ENCODE results near the gene SLC7A1.

SLC7A1 gene

DNA sequence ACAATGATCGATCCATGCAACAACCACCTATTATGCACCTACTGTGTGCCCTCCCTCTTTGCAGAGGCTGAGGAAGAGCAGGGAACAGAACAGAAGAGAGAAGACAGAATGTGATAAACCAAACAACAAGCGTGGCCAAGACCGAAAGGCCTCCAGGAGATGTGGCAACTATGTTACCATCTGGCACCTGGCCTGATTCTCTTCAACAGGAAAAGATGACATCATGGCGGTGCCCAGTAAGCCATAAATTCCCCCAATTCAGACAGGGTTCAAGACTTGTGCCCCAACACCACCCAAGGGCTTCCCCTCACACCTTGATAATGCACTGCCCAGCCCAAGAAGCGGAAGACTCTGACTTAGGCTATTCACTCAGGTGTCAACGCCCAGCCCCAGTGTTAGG lies 44.3 kb downstream of the SLC7A1 start:
- DNase-seq (ENCODE audit: low spot score) = no peak

DNA sequence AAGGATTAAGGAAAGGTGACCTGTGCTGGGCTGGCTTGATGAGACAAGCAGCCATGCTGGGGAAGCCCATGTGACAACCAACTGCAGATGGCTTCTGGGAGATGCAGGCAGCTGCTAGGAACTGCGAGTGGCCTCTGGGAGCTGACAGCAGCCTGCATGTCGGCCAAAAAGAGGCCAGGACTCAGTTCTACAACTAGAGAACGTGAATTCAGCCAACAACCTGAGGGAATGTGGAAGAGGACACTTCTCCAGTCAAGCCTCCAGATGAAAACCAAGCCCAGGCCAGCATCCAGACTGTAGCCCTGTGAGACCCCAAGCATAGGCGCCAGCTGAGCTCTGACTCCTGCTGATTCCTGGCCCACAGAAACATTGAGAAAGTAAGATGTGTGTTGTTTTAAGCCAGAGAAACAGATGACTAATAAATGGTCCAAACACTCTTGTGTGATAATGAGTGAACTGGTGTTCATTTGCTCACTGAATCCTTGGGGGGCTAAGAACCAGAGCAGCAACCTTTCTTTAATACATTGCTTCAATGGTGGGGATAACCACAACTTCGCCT lies 45.0 kb downstream of the SLC7A1 start:
- DNase-seq (ENCODE audit: low spot score) = no peak

DNA sequence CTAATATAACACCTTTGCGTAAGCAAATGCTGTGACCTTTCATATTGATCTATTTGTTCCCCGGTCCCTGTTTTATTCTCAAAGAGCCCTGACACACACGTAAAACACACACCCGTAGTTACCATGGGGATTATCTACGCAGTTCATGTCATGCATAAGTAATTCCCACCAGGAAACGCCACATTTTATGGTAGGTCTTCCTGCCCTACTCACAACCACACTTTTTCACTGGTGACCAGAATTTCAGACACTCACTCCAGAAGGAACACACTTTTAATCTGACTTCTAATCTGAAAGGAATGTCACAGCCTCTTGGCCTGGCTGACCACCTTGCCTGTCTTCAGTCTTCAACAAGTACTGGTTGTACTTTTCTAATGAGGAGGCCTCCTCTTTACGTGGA lies 46.8 kb downstream of the SLC7A1 start:
- no peak for DNase-seq (ENCODE audit: low spot score)

DNA sequence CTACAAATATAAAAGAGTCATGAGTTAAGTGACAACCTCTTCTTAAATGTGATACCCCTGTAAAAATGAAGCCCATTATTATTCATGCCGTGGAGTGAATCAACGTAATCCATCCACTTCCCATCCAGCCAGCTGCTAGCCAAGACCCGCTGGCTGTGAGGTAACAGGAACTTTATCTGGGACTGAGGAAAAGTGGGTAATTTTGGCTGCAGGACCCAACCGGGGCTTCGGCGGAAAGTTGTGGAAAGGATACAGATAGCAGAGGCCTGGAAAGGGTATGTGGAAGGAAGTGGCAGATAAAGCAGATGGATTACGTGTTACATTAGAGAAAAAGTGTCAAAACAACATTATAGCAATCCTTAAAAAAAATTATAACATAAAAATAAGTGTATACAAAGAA lies 48.3 kb downstream of the SLC7A1 start:
- DNase-seq (ENCODE audit: low spot score) = no peak

DNA sequence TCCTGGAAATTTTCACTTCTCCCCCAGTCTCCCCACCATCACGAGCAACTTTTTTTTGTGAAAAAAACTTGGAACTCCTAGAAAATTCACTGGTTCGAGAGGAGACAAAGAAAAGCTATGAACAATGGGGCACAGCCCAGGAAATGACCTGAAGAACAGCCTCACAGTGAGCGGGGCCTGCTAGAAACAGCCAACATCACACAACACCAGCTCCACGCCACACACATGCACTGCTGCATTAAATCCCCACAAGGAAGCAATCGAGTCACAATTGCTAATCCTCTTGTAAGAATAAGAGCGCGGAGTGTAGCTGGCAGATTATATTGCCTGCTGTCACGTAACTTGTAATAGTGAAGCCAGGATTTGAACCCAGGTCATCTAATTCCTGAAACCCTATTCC lies 48.8 kb downstream of the SLC7A1 start:
- DNase-seq (ENCODE audit: low spot score) = no peak

DNA sequence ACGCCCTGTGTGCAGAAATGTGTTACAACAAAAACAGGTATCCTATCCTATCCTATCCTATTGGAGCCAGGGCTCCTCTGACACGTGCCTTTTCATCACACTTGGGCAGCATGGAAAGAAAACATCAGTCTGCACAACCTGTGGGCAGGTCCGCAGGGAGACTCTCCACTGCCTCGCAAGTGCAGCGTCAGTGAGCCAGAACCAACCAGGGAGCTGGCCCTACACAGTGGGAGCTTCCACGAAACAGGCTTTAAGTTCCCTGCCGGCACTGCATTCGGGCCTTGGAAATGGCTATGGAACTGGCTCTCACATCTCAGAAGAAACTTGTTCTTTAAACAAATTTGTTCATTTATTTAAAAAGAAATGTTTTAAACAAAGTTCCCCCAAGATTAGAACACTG lies 49.5 kb downstream of the SLC7A1 start:
- DNase-seq (ENCODE audit: low spot score) = no peak

DNA sequence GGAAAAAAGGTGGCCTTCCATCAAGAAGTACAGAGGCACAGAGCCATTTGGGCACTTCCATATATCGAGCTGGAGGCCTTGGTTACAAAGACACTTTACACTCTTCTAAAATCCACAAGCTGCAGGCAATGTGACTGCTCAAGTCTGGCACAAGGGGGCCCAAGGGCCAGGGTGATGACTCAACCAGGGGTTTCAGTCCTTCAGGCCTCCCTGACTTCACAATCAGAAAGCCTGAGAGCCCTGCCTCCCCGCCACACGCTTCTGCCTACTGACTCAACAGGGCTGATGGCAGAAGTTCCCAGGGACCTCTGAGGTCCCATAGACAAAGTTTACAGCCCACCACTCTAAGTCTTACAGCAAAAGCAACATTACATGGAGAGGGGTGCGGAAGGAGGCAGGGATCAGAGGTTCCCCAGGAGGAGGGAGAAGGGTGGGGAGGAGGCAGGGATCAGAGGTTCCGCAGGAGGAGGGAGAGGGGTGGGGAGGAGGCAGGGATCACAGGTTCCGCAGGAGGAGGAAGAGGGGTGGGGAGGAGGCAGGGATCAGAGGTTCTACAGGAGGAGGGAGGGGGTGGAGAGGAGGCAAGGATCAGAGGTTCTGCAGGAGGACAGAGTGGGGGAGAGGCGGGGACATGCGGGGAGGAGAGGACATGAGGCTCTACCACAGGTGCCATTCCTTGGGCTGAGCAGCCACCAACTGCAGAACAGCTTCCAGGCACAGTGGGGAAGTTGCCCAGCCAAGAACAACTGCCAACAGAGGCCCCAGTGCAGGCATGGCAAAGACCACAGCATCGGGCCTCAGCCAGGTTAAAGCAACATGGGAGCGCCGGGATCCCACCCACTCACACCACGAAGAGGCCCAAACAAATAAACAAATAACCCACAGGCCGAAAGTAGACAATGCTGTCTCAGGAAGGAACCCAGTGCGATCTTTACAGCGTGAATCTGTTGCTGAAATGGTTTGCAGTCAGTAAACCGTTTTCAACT lies 52.0 kb downstream of the SLC7A1 start:
- DNase-seq (ENCODE audit: low spot score) = no peak

DNA sequence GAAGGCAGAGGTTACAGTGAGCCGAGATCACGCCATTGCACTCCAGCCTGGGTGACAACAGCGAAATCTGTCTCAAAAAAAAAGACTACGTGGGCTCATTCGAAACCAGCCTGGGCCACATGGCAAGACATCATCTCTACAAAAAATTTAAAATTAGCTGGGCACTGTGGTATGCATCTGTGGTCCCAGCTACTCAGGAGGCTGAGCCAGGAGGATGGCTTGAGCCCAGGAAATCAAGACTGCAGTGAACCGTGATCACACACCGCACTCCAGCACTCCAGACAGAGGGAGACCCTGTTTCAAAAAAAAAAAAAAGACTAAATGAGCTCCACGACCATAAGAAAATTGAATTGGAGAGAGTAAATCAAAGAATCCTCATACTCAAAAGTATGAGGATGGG lies 53.1 kb downstream of the SLC7A1 start:
- no peak for DNase-seq (ENCODE audit: low spot score)

DNA sequence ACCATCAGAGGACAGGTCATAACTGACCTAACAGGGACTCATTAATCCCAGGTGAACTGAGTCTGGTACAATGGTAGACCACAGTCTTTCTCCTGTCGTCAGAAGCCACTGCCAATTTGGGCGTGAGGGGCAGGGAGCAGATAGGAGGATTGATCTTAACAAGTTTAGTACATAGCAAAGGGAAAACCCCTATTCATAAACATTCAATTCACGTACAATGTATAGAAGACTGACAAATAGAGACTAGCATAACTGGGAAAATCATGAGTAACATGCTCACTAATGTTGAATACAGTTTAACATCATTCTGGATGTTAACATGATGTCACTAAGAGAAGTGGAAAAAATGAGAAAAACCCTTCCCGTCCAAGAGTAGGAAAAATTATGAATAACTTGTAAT lies 54.1 kb downstream of the SLC7A1 start:
- no peak for DNase-seq (ENCODE audit: low spot score)

DNA sequence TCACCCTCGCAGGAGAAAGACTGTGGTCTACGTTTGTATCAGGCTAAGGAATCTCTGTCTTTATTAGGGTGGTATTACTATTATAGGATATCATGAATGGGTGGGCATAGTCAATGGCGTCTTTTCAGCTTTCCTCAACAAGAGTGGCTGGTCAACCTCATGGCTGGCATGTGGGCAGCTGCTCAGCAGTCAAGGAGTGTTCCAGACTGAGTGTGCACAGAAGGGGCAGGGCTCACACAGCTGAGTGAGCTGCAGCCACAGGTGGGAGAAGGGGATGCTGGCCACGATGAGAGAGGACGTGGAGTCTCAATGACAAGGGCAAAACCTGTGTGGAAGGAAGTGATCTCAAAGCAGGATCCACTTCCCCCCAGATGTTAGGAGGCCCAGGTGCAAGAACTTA lies 54.7 kb downstream of the SLC7A1 start:
- DNase-seq (ENCODE audit: low spot score) = no peak

DNA sequence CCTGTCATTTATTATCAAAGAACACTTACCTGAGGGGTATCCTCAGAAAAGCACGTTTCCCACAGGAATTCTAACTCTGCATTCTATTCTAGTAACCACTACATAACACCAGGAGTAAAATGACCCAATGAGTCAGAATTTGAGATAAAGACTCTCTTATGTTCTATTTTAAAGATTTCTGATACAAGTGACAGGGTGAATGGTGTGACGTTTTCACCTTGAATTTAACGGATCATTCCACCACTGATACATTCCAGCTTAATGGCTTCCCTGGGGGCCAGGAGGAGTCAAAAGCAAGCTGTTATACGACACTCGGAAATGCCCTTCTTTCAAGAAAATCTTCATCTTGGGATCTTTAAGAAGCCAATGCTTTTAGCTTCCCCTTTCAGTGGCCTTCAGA lies 55.2 kb downstream of the SLC7A1 start:
- no peak for DNase-seq (ENCODE audit: low spot score)

DNA sequence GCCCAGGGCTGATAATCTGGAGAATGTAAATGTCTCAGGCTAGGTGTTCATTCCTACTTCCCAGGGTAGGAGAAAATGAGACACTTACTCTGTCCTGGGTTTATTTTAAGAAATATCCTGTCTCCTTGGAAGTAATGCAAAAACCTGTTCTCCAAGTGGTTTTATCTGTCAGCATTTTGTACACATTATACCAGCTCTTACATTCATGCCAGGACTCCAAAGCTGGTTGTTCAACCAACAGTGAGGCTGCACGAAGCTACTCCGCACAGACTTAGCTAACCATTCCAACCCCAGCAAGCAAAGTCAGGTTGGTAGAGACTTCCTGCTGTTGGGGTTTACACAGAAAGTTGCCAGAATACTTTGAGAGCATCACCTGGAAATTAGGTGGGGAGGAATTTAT lies 55.6 kb downstream of the SLC7A1 start:
- no peak for DNase-seq (ENCODE audit: low spot score)

DNA sequence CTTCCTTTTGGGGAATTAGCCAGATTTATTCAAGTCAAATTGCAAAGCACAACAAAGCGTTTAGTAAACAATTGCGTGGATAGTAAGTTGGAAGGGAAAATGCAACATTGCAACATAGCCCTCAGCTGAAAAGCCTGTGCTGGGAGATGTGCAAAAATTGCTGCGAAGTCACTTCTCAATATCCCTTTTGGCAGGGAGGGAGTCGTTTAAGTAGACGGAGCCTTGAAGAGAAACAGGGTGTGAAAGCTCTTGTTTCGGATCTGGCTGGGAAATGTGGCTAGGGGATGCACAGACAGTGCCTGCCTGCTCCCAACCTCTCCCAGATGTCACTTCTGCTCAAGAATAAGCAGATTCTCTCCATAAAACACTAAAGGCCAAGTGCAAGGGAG lies 56.8 kb downstream of the SLC7A1 start:
- DNase-seq (ENCODE audit: low spot score) = no peak

DNA sequence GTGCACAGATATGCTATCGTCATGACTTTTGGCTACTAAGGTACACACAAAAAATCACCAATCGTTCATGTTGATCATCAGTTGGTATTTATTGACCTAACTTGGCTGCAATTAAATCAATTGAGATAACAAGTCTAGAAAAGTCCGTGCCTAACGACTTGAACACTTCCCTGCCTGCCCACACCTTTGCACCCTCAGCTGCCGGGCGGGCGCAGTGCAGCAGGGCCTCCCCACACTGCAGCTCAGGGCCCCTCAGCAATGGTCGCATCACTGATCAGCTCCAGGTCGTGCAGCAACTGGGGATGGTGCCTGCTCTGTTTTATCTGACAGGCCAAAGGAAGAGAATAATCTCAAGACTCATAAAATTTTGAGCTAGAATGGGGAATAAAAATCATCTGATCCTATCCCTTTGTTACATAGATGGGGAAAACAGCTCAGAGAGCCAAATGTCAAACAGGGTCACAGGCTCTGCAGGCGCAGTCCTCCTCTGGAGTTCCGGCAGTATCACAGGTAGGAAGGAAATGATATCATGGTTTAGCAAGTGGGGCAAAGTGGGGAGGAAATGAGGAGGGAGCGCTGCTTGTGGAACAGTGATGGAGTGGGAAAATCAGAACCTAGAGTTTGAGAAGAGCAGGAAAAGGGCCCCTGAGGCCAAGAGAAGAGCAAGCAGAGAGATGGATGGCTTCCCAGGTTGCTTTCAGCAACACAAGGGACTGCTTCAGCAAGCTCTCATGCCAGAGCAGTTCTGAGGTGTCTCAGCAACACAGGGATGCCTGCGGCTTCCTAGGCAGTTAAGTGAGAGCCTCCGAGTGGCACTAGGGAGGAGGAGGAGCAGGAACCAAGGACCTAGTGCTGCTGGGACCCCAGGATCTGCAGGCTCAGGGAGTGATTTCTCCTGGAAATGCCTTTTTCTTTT lies 57.5 kb downstream of the SLC7A1 start:
- DNase-seq (ENCODE audit: low spot score) = no peak

DNA sequence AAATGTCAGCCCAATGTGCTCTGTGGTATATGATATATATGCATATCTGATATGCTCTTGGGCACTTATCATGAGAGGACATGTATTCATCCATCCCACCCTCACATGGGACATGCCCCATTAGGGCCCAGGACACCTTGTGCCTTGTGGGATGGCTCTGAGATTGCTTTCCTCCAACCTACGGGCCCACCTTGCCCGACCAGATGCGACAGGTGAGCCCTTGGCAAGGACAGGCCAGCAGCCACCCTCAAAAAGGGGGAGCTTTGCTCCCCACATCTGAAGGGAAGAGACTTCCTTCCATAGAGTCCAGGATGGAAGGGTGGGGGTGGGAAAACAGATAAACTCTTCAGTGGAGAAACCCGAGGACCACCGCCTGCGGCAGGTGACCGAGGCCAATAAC lies 58.6 kb downstream of the SLC7A1 start:
- DNase-seq (ENCODE audit: low spot score) = no peak

DNA sequence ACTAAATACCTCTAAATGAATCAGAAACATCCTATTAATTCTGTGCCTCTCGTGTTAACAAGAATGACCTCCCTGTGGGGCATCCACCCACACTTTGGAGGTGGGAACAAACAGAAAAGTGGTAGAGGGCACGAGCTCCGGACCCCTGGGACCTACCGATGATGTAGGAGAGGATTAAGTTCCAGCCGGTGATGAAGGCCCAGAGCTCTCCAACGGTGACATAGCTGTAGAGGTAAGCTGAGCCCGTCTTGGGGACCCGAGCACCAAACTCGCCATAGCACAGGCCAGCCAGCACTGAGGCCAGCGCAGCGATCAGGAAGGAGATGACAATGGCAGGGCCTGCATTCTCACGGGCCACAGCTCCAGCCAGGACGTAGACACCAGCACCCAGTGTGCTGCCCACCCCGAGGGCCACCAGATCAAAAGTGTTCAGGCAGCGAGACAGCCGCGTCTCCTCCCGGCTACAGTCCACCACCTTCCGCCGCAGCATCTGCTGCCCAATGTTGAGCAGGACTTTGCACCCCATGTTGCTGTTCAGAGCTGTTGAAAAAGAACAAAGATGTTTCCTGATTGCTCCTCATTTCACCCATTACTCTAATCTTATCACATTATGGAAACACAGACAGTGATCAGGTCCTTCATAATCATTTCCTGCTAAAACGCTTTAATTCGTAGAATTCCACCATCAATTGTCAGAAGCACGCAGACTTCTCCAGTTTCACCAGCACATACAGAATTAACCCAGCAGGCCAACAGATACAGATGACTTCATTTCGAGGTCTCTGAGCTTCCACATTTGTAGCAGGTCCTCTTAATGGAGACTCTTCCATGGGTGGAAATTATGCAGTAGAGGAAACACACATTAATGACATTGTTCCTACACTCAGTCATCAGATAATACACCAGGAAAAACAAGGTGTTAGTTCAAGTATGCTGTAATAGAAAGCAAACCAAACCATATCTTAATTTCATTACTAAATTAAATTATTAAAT lies 59.5 kb downstream of the SLC7A1 start:
- DNase-seq (ENCODE audit: low spot score) = no peak

DNA sequence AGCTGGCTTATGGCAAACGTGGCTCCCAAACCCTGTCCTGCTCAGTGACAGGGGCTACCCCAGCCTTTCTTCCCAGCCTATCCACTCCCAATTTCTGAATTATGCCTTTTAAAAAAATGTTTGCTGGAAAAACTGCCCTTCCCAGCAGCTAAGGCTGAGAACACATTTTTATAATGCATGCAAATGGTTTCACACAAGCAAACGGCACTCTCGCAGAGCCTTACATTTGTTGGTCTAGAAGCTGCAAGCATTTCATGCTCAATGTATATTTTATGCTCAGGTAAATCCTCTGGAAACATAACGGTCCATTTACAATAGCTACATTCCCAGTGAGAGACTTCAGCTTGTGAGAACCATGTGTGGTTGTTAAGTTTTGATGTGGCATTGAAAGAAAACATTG lies 61.4 kb downstream of the SLC7A1 start:
- DNase-seq (ENCODE audit: low spot score) = no peak

DNA sequence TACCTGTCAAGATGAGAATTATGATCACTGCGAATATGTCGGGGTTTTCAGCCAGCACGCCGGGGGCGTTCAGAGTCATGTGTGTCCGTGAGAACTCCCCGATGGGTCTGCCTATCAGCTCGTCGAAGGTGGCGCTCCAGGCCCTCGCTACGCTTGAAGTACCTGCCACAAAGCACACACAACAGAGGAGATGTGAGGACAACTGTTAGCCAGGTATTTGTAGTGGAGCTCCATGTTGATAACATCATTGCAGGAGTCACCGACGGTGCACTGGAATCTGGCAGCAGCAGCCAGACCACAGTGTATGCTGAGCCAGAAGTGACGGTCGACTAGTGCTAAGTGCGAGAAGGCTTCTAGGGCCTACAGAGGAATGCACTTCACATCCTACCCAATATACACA lies 62.7 kb downstream of the SLC7A1 start:
- DNase-seq (ENCODE audit: low spot score) = no peak

DNA sequence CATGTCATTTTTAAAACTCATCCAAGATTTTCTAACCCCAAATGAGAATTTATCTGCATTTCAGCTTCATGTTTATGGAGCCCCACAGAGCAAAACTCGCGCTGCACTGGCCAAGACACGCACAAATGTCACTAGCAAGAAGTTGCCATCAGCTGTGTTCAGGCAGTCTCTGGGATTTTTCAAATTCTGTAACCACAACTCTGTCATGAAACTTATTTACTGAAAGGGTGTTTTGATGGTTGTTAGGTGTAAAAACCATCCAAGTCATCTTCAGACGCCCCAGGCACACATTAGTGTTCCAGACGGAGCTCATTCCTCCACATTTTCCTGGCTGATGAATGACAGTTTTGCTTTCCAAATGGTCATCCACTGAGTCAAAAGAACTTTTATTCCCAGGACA lies 63.4 kb downstream of the SLC7A1 start:
- no peak for DNase-seq (ENCODE audit: low spot score)

DNA sequence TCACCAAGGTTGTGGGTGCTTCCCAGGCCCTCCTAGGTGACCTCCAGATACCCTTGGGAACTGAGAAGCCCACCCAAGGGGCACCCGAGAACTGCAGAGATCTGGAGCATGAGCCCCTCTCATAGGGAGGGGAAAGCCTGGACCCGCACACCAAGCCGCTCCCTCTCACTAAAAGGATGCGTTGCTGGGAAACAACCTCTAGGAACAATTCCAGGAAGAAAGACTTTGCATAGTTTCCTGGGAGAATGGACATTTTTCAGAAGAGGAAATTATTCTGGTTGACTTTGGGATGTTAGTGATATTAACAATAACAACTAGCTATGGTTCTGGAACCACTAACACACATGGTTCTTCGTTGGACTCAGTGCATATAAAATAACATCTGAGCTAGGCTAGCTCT lies 64.6 kb downstream of the SLC7A1 start:
- DNase-seq (ENCODE audit: low spot score) = no peak

DNA sequence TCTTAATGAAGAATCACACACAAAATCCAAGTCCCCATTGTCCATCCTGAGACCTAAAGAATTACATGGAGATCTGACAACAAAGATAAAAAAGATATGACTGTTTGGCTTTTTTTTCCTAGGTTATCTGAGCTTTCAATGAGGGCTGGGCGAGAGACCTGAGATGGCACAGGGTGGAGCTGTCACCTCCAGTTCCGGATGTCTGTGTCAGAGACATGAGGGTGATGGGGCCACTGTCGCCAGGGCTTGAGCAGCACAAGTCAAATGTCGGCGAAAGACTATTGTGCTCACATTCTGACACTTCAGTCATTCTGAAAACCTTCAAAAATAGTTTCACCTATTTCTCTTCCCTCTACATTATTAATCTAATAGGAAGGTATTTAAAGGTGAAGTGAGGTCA lies 65.7 kb downstream of the SLC7A1 start:
- DNase-seq (ENCODE audit: low spot score) = no peak

DNA sequence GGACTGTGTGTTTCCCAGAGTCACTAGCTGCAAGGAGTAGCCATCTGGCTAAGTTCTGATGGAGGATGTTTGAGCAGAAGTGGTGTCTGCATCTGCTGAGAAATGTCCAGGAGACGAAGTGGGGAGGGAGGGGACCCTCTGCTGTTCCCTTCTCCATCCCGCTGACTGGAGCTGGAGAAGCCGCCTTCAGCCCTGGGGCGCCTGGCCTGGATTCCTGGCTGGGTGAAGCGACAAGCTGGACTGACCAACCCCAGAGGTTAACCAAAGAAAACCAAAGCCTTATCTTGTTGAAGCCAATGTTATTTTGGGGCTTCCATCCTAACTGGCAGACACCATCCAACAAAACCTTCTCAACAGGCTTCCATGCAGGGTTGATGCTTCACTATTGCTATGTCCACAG lies 67.6 kb downstream of the SLC7A1 start:
- no peak for DNase-seq (ENCODE audit: low spot score)
